ENCODE data around the gene REV1. TPM values are rescaled to one million over a fixed set of nuclear protein-coding genes. Genes with fewer than 3 reads are reported as not detected.

Gene REV1
- total RNA-seq, 1 donor from 2014 or later: 34.0 TPM

DNA sequence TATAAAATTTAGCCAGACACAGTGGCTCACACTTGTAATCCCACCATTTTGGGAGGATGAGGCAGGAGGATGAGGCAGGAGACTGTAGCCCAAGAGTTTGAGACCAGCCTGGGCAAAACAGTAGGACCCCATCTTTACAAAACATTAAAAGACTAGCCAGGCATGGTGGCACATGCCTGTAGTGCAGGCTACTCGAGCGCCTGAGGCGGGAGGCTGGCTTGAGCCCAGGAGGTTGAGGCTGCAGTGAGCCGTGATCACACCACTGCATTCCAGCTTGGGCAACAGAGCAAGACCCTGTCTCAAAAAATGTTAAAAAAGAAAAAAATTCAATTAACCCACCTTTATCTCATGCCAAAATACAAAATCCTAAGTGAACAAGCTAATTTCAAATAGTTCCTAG, 4.0 kb downstream of the REV1 start:
- no peak overlapping the region for H3K4me3 ChIP-seq (ENCODE audit: low read depth, low read length)
- DNase-seq (ENCODE audit: low read depth): no peak
- TF ChIP-seq, protein P1, sequence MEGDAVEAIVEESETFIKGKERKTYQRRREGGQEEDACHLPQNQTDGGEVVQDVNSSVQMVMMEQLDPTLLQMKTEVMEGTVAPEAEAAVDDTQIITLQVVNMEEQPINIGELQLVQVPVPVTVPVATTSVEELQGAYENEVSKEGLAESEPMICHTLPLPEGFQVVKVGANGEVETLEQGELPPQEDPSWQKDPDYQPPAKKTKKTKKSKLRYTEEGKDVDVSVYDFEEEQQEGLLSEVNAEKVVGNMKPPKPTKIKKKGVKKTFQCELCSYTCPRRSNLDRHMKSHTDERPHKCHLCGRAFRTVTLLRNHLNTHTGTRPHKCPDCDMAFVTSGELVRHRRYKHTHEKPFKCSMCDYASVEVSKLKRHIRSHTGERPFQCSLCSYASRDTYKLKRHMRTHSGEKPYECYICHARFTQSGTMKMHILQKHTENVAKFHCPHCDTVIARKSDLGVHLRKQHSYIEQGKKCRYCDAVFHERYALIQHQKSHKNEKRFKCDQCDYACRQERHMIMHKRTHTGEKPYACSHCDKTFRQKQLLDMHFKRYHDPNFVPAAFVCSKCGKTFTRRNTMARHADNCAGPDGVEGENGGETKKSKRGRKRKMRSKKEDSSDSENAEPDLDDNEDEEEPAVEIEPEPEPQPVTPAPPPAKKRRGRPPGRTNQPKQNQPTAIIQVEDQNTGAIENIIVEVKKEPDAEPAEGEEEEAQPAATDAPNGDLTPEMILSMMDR (conservative IDR thresholded peaks at IDR 0.05; ENCODE audit: low read depth, low read length): no peak

DNA sequence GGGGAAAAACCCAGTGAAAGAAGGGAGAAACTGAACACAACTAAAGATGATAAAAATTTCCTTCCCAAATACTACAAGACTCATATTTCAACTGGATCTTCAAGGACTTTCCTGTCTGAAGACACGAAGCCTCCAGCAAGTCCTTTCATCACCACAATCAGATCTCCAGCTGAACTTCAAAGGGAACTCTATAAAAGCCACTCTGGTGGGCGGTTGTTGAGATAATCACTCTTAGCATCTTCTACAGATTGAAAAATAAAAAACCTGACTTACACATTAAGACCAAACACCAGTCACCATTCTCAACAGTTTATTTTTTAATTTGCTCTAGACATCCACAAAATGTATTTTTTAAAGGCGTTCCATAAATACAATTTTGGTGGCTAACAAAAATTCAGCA, 4.4 kb downstream of the REV1 start:
- TF ChIP-seq, protein P1 (conservative IDR thresholded peaks at IDR 0.05; ENCODE audit: low read depth, low read length): no peak
- DNase-seq (ENCODE audit: low read depth): no peak
- H3K4me3 ChIP-seq (ENCODE audit: low read depth, low read length): no peak overlapping the region

DNA sequence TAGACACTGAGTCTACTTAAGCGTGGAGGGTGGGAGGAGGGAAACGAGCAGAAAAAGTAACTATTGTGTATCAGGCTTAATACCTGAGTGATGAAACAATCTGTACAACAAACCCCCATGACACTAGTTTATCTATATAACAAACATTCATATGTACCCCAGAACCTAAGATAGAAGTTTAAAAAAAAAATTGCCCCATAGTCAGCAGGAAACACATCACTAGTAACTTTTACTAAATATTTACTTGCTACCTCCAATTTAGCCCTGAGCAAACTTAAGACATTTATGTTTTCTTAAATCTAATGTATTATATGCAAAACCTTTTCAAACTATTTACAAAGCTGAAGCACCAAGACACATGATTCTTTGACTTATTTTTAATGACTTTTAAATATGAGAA, 5.6 kb downstream of the REV1 start:
- H3K4me3 ChIP-seq (ENCODE audit: low read depth, low read length): no peak overlapping the region
- no peak for DNase-seq (ENCODE audit: low read depth)

DNA sequence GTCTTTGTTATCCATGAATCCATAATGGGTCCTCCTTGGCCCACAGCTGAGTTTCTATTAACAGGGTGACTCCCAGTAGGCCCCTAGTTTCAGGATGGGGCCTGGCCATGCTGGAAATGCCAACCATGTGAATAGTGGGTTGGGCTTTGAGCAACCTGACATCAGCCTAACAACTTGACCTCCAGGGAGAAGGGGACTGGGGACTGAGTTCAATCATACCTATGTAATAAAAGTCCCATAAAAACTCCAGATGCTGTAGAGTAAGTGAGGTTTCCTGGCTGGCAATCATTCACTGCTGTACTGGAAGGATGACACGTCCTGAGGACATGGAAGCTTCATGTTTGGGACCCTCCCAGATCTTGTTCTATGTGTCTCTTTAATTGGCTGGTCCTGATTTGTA, 7.9 kb downstream of the REV1 start:
- TF ChIP-seq, protein P1 (conservative IDR thresholded peaks at IDR 0.05; ENCODE audit: low read depth, low read length): no peak
- no peak overlapping the region for H3K4me3 ChIP-seq (ENCODE audit: low read depth, low read length)
- DNase-seq (ENCODE audit: low read depth): no peak

More for the DNA sequence above, 5.6 kb downstream of the REV1 start:
- TF ChIP-seq, protein P1 (conservative IDR thresholded peaks at IDR 0.05; ENCODE audit: low read depth, low read length): no peak

DNA sequence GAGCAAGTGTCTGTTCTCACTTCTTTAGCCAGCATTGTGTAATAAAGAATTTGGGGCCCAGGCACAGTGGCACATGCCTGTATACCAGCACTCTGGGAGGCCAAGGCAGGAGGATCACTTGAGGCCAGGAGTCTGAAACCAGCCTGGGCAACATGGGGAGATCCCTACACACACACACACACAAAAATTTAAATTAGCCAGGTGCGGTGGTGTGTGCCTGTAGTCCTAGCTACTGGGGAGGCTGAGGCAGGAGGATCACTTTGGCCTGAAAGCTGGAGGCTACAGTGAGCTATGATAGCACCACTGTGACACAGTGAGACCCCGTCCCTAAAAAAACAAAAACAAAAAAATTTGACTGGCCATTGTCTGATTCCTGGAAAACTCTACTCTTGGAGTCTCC, 8.3 kb downstream of the REV1 start:
- H3K4me3 ChIP-seq (ENCODE audit: low read depth, low read length): no peak overlapping the region
- DNase-seq (ENCODE audit: low read depth): no peak
- TF ChIP-seq, protein P1 (conservative IDR thresholded peaks at IDR 0.05; ENCODE audit: low read depth, low read length): no peak

DNA sequence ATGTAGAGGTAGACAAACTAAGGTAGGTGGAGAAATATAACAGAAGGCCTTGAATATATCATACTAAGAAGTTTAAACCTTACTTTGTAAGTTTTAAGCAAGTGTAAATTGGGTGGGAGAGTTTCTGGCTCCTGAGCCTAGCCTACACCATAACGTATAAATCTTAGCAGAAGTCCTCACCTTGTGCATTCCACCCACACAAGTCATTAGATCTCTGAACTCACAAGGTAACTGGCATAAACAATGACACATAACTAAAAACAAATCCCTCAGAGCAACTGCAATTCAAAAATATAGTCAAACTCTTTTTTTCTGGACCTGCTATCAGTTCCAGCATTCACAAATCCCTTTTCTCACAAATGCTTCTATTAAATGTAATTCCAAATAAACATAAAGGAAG, 9.4 kb downstream of the REV1 start:
- TF ChIP-seq, protein P1 (conservative IDR thresholded peaks at IDR 0.05; ENCODE audit: low read depth, low read length): no peak
- no peak overlapping the region for H3K4me3 ChIP-seq (ENCODE audit: low read depth, low read length)
- DNase-seq (ENCODE audit: low read depth): no peak

DNA sequence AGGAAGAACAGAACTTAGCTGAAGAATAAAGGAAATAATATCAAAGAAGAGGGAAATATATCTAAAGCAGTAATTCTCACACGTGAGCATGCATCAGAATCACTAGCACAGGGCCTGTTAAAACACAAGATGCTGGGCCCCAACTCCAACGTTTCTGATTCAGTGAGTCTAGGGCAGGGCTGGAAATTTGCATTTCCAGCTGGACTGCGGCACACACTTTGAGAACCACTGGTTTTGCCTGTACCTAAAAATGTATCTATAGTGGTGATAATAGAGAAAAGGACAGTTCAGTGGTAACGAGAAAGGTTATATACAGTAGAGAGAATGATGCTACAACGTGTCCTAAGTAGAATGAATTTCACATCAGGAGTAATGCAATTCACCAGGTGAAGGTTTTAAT, 11.2 kb downstream of the REV1 start:
- DNase-seq (ENCODE audit: low read depth): no peak
- TF ChIP-seq, protein P1 (conservative IDR thresholded peaks at IDR 0.05; ENCODE audit: low read depth, low read length): no peak
- no peak overlapping the region for H3K4me3 ChIP-seq (ENCODE audit: low read depth, low read length)

Measured in epithelial cell of proximal tubule (primary cell).